ENCODE results near the gene ABCC5.
"Not testable (repeated sequence)": the region's sequence is repeated elsewhere in the genome, so short reads cannot be mapped to it uniquely, and the experiment has no call there.

Gene ABCC5

DNA sequence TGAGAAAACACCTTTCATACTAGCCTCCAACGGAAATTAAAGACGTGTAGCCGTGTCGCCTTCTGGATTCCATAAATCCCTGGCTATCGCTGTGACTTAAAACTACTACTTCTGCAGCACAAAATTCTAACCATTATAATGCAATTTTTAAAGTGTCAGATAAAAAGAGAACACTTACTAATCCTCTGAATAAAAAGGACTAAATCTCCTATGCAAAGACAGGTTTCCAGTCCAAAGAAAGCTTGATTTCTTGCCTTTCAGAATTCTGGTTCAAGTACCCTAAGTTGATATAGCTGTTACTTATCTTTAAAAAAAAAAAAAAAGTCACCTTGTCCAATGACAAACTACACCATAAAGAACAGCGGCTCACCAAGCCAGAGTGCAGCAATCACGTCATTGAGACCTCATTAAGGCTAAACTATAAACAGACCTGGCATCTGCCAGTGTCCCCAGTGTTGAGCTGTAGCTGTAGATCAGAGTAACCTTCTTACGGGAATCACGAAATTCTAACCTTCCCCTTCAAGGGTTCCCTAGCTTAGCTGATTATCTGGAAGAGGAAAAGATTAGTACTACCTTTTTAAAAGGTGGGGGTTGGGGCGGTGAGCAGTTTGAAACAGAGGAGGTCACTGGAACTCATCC is 2.2 kb downstream of the ABCC5 start:
- DNase-seq: peak; percentile 68

DNA sequence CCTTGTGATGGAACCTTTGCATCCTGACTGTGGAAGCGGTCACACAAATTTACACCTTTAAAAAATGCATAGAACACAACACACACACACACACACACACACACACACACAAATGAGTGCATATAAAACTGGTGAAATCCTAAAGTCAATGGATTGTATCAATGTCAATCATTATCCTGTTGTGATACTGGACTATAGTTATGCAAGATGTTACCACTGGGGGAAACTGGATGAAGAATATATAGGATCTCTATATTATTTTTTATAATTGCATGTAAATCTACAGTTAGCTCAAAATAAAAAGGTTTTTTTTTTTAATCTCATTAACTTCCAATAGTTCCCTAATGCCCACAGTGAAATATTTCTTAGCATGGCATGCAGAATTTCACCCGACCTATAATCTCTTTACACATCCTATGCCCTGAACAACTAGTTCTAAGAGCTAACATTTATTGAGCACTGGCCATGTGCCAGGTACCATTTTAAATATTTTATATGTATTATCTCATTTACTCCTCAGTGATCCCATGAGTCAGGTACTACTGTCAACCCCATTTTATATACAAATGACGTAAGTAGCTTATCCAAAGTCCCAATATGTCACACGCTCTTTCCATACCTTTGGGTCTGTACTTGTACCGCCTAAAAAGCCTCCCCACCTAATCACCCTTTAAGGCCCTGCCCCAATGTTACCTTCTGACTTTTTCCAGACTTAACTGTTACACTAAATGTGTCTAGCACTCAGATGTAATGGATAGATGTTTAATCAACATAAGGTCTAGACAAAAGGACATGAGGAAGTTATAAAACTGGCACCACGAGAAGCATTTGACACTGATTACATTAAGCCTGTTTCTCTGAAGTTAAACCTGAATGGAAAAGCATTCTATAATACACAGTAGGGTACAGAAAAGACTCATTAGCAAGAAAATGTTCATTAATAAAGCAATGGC is 5.5 kb downstream of the ABCC5 start:
- DNase-seq: no peak

DNA sequence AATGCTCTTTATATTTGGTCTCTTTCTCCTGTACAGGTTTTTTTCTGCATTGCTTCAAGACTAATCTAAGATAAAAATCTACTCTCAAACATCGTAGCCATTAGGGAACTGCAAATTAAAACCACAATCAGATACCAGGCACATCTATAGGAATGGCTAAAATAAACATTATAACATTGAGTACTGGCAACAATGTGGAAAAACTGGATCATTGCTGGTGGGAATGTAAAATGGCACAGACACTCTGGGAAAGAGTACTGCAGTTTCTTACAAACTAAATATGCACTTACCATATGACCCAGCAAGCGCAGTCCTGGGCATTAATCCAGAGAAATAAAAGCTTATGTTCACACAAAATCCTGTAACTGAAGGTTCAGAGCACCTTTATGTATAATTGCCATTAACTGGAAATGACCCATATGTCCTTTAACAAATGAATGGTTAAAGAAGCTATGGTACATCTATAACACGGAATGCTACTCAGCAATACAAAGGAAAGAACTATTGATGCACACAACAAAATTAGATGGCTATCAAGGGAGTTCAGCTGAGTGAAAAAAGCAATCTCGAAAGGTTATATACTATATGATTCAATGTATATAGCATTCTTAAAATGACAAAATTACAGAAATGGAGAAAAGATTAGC is 6.3 kb downstream of the ABCC5 start:
- DNase-seq: no peak

DNA sequence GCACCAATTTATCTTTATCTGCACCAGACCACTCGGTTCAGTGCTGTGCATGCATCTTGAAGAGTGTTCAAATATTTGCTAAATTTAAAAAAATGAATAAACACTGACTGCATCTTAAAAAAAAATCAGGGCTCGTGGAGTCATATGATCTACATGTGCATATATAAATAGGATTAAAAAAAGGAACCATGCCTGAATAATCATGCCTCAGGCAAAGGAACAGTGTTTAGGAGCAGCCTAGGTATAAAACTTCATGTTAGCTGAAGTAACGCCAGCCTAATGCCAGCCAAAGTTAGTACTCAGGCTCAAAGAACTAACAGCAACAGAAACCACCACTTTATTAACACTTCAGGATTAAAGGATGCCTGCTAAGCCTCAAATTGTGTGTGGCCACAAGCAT is 9.5 kb downstream of the ABCC5 start:
- DNase-seq: no peak

DNA sequence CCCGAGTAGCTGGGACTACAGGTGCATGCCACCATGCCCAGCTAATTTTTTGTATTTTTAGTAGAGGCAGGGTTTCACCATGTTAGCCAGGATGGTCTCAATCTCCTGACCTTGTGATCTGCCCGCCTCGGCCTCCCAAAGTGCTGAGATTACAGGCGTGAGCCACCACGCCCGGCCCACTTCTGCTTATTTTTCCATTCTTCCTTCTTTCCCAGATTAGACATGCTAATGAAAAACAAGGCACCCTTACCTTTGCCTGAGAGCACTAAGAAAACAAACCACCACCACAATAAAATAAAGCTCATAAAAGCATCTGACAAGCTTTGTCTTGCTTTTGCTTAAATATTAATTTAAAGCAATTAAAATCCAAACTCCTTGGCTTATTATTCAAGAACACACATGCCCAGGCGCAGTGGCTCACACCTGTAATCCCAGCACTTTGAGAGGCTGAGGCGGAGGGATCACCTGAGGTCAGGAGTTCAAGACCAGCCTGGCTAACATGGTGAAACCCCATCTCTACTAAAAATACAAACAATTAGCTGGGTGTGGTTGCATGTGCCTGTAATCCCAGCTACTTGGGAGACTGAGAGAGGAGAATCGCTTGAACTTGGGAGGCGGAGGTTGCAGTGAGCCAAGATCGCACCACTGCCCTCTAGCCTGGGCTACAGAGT is 10.4 kb downstream of the ABCC5 start:
- not testable (repeated sequence) for DNase-seq

DNA sequence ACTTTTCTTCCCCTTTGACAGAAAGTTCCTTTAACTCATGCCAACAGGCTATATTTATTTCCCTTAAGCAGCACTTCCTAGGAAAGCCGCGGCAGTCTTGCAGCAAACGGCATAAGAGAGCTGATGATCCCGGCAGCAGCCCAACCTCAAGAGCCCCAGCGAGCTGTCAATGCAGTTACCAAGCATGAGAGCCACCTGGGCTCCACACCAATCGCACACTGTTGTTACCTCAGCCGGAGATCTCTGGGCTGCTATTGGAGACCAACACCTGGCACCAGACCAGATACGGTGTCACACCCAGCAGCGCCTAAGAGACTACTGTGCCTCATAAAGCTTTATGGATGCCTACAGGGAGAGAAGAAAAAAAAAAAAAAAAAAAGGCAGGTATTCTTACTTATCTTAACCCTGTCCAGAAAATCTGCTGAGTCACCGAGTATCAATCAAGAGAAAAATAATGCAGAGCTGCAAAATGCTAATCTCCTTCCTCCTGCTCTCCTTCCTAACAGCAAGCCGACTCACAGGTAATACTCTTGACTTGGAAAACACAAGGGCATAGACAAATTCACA is 11.7 kb downstream of the ABCC5 start:
- peak; percentile 21 for DNase-seq

DNA sequence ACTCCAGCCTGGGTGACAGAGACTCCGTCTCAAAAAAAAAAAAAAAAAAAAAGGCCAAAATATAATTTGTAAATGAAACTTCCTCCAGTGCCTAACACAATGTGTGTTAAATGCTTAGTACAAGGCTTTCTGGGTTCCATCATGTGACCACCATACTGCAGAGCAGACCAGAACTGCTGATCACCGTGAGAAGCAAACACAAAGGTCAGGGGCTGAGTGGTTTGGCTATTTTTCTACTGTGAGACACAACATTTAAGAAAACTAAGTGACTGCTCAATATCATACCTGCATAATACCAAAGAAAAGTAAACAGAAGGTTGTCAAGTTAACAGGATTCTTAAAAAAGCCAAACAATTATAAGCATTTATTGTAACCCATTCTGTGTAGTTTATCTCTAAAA is 13.2 kb downstream of the ABCC5 start:
- no peak for DNase-seq

DNA sequence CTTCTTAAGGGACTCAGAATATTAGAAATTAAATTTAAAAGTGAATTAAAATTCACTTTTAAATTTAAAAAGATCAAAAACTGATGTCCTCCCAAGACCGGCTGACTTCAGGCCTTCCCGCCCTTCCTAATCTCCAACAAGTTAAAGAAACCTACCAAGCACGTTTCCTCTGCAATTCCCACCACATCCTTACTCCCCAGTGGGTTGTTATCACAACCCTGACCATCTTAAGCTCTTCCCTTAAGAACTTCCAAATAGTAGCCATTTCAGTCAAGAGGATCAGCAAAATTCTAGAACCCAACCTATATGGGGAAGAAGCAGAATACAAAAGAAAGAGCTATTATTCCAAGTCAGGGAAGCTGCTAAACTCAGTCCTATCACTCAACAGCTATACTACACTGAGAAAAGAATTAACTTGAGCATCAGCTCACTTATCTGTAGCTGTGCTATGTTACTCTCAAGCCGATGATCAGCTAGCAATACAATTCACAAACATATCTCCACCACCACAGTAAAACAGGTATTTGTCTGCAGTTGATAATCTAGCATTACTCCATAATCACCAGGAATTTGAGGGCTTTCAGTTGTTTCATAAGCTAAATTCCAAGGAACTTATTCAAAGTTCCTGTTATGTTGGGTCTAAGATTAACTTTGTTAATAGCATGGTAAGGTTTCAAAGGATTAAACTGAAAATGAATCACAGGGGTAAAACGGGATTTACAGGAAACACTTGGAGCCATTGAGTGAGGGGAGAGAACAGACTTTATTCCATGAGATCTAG is 14.3 kb downstream of the ABCC5 start:
- DNase-seq: no peak

DNA sequence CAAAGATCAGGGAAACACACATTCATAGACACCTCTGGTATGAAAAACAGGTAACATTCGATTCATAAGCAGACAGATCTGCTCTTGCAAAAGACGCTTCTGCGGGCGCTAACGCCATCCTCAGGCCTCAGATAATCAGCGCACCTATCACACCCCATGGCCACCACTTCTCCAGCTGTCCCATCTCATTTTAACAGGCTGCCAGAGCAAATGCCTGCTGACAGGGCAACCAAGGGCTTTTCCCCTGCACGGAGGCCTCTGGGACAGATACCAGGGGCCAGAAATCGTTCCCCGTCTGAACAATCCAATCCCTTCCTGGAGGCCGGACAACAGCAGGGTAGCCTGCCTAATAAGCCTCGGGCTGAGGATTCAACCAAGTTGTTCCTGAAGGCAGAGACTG is 15.2 kb downstream of the ABCC5 start:
- no peak for DNase-seq

DNA sequence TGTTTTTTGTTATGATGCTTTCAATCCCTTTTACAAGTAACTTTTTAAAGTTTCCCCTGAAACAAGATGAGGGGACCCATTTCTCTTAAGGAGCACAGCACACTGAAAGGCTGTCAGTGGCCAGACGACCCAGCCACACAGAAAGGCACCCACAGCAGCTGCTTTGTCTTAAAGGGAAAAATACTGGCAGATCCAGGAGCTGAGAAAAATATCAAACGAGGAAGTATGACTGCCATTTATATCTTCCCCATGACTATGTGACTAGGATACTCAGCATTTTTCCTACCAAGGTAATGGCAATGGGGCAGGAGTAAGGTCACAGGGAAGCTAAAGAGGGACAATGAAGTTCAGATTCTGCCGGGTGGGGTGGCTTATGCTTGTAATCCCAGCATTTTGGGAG is 15.9 kb downstream of the ABCC5 start:
- no peak for DNase-seq

DNA sequence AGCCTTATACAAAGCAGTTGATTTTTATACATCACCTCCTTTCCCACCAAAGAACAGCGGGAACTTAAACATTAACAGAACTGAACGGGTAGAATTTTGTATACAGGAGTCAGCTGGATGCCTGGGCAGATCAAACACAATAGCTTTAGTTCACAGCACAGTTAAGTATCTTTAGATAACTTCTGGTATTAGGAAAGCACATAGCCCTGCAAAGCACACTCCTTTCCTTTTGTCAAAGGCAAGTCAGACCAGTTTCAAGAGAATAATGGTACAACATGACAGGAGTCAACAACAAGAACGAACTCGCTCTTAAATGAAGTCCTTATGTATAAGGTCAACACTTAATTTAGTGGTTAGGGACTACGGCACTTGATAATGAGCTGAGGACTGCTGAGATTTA is 26.3 kb downstream of the ABCC5 start:
- no peak for DNase-seq

DNA sequence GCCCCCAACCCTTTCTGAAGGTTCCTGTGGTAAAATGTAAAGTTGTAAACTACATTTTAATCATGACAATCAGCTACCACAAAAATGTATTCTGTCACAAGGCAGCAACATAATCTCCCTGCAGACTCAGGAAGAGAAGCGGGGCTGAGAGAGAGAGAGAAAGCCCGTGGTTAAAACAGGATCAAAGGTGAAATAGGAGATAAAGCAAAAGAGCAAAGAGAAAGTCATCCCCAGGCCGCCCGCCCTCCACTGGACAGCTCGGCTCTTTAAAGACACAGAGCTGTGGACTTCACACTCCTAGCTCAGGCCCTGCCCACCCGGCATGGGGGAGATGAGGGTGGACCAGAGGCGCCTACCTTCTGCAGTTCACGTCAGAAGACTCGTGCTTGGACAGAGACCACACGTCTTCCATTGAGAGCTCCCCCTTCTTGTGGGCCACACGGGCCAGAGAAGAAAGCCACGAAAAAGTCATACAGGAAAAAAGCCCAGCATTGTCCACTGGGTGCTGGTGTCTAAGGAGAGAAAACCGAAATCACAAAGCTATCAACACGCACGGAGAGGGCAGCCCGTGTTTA is 29.4 kb downstream of the ABCC5 start:
- peak; percentile 87 for DNase-seq

DNA sequence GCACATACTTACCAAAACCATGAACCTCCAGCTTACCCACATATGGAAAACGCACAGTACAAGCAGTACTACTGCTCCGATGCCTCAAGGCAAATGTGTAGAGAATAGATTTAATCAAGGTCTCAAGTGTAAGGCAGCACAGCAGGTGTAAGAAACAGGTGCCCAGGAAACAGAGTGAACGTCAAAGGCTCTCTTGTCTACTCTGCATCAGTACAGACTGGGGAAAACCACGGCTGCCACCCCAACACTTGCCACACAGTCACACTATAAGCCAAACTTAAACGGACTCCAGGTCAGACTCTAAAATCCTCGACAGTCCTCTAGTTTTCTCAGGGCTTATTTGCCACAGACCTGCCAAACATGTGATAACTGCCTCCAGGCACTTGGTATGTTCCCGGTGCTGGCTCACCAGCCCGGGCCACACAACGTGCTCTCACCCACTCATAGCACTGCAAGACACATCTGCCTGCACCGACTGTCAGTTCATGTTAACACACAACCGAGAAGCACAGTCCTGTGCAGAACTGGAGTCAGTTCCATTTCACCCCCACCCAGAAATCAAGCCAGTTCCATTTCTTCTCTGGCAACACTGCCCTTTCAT is 30.6 kb downstream of the ABCC5 start:
- DNase-seq: no peak

DNA sequence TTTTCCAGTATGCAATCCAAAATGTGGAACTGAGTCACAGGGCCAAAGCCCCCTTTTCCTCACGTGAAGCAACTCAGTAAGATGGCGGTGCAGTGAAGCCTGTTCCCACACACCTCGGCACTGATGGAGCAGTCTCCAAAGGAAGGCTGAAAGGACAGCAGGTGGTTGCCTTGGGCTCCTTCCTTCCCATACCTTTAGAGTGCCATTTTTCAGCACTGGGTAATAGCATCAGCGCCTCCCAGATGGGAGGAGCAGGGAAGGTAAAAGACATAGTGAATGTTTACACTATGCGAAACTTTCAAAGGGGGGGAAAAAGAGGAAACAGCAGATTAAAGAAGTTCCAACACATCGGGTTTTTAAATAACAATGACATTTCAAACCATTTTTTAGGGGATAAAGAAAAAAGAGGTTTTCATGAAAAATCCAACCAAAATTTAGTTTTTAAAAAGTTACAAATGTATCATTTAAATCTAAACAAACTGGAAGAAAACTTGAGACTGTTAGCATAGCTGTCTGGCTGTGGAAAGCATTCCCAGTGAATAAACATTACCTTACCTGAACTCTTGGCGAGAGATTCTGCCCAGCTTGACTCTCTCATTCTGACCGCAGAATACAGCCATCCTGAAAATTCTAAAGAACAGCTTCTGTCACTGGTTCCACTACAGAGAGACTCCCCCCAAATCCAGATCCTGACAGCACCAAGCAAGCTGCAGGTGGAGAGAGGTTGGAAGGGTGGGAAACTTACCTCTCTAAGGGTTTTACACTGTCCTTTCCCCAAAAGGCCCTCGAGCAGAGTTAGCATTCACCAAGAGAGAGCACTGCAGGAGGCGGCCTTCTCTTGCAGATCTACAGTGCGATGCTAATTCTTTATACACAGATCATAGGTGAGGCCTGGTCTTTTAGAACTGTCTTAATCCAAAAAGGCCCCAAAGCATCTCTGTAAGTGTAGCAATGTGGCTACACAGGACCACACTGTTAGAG is 32.6 kb downstream of the ABCC5 start:
- DNase-seq: no peak

DNA sequence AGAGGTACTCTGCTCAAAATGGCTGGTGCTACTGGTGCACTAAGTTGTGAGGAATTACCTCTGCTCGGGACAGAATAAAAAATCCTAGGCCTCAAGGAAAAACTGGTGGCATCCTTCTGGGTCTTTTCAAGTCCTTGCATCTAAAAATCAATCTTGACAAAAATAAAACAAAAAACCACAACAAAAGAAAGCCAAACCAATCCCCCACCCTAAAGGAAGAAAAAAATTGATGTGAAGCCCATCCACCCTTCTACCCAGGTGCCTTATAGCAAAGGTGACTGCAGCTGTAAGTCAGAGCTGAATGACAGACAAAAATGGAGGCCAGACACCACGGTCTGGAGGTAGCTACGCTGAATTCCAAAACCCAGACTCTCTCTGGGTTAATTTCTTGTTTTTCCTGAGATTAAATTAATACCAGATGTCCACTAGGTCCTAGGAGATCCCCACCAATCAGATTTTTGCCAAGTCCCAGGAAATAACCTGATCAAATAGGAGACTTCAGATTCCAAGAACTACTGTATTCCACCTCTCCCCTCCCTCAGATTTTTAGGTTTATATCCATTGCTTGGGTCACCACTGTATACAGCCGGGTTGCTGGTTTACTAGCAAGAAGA is 33.5 kb downstream of the ABCC5 start:
- DNase-seq: no peak

DNA sequence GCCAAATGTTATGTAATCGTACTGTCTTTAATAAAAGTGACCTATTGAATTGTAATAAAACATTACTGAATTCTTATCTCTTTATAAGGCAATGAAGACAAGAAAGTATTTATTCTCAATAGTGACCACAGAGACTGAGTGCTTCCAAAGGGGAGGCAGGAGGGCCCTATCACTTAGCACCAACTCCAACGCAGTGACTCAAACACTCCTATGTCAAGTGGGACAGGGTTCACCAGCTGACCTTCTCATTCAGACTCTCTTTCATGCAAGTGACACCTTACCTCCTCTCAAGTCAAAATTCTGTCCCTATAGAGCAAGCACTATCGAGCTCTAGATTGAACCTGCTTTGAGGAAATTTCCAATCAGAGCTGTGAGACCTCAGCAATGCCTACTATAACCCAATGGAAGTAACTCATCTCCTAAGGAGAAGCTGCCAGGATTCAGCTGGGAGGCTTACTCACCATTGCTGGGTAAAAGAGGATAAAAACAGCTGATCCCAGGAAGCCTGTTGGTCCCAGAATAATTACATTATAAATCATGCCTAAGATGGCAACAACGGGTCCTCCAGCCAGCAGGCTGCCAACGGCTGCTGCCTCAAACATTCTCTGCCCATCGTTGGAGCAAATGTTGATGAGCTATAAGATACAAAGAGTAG is 35.6 kb downstream of the ABCC5 start:
- DNase-seq: no peak

DNA sequence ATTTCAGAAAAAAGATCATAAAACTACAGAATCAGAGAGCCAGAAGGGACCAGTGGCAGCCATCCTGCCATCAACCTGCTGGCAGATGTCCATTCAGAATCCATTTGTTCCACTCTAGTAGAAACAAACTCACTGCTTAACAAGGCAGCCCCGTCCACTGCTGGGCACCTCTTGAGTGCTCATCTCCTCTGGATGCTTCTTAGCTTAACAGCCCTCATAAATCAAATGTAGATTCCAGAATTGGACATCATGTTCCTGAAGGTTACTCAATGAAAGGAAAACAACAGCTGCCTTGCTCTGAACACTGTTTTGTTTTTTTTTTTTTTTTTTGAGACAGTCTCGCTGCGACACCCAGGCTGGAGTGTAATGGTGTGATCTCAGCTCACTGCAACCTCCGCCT is 37.3 kb downstream of the ABCC5 start:
- no peak for DNase-seq

DNA sequence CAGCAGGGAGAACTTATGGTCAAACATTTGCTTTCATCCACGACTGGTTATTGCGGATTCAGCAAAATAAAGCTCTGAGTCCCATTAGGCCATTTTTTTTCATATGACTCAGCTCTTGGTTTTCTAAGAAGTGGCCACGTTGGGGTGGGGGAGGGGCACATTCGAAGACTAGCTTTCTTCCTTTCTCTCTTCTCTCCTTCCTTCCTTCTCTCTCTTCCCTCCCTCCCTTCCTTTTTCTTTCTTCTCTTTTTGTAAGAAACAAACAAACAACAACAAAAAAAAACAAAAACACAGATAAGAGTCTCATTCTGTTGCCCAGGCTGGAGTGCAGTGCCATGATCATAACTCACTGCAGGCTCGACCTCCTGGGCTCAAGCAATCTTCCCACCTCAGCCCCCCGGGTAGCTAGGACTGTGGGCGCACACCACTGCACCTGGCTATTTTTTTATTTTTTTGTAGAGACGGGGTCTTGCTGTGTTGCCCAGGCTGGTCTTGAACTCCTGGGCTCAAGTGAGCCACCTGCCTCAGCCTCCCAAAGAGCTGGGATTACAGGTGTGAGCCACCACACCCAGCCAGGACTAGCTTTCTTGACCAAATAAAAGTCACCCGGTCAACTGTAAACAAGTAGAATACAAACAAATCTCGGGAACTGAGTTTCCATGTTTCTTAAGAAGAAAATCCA is 41.6 kb downstream of the ABCC5 start:
- DNase-seq: peak; percentile 76

All from OCI-M1 (cell line).